GM18858 (cell line): Measurements from ENCODE around the gene NIFK.

Experiments used
- ATAC-seq: cut with Tn5 transposase; IDR thresholded peaks from one replicate; pipeline ENCODE4 v1.9.1; 2021; ENCODE audit not compliant: unreplicated experiment

The NIFK gene

DNA sequence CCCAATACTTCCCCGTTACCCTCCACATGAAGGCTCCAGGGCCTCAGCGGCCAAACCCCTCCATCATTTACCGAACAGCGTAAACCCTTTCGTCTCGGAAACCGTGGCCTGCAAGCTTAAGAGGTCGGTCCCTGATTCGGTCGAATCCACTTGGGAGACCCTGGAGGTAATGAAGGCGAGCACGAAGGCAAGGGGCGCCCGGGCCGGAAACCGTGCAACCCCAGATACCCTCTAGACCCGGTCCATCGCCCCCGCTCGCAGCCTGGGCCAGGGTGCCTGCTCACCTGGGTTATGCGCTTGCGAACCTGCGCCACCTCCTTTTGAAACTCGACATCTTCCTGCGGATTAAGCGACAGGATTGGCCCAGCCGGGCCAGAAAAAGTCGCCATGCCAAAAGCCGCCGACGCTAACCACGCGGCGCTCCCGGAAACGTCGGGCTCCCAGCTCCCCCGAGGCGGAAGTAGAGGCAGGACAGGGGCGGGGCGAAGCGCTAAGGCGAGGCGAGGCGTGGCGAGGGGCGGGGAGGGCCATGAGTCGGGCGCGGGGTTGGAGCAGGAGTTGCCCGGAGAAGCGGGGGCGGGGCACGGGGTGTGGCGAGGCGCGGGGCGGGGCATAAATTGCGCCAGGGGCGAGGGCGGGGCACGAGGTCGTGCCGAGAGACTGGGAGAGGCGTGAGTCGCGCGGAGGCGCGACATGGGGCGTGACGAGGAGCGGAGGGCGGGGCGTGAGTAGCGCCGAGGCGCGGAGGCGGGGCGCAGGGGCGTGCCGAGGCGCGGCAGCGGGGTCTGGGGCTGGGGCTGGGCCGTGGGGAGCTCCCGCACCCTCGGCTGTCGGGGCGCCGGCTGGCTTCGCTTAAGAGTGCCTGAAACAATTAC, at the start of gene NIFK:
NIFK (minus strand) TSS at position 414 of the 875 bp plus-strand sequence; CDS start at position 389, 25 bp downstream.
- peak; percentile 78 for ATAC-seq

DNA sequence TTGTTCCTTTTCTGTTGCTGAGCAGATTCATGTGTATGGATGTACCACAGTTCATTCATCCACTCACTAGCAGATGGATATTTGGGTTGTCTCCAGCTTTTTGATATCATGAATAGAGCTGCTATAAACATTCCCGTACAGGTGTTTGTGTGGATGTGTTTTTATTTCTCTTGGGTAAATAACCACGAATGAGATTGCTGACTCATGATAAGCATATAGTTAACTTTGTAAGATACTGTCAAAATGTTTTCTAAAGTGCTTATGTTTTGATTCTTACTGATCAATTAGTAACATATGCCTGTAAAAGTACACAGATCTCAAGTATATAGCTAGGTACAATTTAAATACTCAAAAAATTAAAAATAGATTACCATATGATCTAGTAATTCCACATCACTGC, 46.5 kb upstream of the NIFK start:
- no peak for ATAC-seq

DNA sequence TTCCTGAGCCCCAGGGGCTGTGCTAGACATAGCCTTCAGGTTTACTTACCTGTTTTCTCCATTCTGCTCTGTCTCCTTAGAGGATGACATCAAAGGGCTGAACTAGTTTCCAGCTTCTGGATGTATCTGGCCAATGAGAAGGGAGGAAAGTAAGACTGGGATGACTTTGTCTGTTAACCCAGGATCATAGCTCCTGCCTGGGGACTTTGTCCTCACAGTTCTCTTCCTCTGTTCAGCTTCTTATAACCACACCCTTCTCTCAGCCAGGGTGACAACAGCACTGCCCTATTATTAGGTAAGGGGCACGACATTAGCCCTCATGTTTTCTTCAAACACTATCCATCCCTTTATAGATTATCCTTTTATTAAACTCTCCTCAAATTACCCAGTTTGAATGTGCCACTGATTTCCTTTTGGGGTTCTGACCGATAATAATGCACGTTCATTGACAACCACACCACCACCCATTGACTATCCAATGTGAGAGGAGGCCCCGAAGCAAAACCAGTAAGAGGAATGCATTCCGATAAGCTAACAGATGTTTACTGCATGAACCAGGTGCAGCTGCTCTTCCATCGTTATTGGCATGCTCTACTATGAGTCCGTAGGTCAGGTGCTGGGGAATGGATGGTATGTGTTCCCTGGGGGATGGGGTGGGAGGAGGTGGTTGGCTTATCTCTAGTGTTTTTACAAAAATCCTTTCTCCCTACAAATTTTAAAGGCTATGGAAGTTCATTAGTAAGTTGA, 42.2 kb upstream of the NIFK start:
- ATAC-seq, result no peak

DNA sequence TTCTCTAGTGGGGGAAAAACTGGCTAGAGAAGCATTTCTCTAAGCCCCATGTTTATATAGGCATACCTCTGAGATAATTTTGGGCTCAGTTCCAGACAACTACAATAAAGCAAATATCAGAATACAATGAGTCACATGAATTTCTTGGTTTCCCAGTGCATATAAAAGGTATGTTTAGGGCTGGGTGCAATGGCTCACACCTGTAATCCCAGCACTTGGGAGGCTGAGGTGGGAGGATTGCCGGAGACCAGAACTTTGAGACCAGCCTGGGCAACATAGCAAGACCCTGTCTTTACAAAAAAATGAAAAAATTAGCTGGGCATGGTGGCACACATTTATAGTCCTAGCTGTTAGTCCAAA, 41.0 kb upstream of the NIFK start:
- ATAC-seq, result no peak

DNA sequence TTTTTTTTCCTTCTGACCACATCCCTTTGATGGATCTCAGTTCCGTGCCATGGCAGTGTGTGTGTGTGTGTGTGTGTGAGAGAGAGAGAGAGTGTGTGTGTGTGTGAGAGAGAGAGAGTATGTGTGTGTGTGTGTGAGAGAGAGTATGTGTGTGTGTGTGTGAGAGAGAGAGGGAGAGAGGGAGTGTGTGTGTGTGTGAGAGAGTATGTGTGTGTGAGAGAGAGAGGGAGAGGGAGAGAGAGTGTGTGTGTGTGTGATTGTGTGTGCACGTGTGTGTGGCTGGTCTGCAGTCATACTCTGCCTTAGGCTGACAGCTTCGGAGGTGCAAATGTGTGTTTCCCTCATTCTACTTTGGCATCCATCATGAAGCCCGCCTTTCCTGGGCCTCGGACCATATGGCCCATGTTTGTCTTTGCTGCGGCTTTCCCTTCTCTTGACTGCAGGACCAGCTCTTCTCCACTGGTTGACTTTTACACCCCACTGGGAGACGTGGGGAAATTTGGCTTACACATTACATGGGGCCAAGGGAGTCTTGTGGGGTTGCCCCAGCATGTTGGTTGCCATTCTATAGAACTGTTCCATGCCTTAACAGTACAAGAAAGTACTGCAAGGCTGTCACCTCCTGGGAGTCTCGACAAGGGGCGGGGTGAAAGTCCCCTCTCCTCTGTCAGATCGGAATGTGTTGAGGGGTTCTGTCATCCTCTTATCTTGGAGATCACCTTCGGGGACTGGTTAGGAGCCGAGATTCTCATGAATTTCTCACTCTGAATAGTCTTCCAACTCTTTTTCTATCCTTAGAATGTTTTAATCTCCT, 40.4 kb upstream of the NIFK start:
- ATAC-seq, result no peak

DNA sequence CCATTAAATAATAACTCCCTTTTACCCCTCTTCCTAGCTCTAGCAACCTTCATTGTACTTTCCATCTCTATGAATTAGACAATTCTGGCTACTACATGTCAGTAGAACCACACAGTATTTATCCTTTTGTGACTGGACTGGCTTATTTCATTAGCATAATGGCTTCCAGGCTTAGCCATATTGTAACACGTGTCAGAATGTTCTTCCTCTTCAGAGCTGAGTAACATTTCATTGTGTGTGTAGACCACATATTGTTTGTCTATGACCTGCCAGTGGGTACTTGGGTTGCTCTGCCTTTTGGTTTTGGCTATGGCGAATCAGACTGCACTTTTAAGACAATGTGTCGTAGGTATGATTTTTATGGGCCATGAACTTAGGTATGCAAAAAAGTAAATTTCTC, 39.7 kb upstream of the NIFK start:
- no peak for ATAC-seq

DNA sequence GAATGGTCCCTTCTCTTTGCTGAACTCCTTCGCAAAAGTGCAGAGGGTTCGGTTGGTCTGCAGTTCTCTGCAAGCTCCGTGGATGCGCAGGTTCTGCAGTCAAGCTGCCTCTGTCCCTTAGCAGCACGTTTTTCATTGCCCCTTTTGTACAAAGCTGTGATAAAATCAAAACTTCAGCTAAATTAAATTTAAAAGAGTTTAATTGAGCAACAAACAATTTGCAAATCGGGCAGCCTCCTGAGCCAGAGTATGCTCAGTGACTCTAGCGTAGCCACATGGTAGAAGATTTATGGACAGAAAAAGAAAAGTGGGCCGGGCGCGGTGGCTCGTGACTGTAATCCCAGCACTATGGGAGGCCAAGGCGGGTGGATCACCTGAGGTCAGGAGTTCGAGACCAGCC, 37.6 kb upstream of the NIFK start:
- ATAC-seq, result no peak

DNA sequence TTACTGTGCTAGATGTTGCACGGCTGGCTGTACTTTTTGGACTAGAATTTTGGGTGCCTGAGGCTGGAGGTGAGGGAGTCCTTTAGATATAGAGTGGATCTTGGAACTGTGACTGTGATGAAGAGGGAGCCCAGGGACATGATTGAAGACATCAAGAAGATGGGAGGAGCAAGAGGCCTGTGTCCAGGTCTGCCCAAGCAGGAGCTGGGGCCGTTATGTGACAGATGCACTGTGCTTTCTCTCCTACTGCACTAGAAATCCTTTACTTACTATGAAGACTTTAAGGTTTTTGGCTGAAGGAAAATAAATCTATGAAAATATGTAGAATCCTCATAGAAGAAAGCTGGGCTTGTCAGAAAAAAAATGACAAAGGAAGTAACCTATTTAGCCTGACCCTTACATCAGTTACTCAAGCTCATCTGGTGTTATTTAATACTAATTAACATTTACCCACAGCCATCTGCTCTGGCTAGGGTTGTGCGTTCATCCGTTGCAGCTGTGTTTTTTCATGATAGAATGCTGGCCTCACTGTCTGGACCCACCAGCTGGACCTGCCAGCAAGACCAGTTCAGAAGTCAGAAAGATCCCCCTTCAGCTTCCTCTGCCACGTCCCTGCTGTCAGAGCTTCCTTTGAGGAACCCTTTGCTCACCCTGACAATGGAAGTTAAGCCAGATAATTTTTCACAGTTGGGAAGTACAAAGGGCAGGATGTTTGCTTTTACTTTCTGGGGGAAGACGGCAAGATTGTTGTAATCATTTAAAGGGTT, 35.5 kb upstream of the NIFK start:
- no peak for ATAC-seq

DNA sequence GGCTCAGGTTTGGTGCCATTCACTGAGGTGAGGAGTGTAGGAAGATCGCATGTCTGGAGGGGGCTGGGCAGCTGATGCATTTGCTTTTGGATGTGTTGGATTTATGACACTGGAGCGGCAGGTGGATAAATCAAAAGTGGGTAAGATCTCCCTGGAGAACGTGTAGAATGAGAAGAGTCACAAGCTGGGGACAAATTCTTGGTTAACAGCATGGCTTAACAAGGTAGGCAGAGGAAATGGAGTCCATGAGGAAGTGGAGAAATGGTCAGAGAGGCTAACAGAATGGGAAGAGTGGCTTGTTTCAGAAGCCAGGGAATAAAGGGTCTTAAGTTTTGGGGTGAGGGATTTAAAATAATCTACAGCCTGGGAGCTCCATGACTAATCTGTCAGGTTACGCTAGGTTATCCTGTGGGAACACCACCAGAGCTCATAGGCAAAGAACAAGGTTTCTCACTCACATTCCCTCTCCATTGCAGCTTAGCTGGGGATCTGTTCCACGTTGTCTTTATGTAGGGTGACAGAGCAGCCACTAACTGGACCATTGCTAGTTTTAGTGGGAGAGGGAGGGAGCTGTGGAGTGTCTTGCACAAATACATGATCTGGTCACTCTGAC, 31.6 kb upstream of the NIFK start:
- ATAC-seq, result no peak

DNA sequence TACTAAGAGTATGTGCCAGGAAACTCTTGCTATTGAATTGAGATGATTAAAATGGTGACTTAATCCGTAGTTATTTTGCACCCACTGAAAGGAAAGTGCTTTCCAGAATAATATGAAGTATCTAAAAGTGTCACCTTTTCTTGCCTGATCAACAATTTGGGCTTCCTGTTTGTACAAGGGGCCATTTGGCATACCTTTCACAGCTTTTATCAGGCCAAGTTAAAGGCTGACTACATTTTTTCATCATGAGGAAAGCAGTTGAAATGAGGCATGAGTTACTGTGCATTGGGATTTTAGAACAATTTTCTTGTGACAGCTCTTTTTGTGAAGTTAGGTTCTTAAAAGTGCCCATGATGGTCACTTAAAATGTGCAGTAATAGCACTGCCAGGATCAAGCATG, 29.9 kb upstream of the NIFK start:
- no peak for ATAC-seq

DNA sequence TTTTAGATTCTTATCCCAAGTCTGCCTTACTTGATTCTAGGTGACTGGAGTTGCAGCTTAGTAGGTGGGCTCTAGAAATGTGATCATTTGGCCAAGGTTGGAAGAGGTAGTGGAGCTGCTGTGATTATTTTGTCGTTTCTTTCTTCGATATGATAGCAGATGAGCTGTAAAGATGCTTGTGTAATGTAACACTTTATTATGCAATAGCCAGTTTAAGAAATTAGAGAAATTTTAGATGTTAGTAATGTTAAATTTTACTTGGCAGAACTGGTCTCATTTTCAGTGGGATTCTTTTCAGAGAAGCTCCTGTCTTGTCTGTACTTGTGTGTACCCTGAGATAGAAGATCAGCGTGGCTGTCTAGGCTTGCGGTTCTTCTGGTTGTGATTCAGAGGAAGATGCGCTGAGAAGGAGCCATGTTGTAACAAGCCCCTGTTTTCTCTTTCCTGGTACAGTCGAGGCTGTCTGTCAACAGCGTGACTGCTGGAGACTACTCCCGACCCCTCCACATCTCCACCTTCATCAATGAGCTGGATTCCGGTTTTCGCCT, 28.1 kb upstream of the NIFK start:
- no peak for ATAC-seq

DNA sequence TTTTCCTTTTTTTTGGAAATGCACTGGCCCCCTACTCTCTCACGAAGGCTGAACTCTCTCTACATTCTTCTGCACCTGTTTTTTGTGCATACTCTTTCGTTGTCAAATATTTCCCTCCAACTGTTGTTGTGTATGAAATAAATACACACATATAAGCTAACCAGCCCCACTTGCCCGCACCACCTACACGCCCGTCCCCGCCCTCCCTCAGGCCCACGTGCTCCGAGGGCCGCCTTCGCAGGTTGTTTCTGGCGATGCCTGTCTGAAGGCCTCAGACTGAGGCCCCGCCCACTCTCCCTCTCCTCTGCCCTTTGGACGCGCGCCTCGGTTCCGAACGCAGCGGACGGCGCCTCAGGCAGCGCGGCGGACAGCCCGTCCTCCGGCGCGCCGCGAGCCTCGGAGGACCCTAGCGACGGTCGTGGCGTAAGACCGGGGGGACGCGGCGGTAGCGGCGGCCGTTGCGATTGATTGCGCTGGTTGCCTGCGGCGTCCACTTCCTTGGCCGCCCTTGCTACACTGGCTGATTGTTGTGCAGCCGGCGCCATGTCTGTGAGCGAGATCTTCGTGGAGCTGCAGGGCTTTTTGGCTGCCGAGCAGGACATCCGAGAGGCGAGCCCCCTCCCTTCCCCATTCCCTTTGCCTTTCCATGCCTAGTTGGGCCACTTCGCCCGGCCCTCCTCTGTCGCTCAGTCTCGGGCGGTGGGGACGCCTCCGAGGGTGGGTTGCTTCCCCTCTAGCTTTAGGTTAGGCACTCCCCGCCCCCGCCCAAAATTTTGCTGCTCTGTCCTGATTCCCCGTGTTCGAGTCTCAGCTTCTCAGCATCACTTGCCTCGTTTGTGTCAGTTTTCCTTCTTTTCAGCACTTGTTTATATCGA, 18.8 kb upstream of the NIFK start, which contains the start of gene TSN:
TSN (plus strand) TSS at position 415 of the 875 bp plus-strand sequence; CDS start at position 544, 129 bp downstream.
- peak; percentile 98 for ATAC-seq

DNA sequence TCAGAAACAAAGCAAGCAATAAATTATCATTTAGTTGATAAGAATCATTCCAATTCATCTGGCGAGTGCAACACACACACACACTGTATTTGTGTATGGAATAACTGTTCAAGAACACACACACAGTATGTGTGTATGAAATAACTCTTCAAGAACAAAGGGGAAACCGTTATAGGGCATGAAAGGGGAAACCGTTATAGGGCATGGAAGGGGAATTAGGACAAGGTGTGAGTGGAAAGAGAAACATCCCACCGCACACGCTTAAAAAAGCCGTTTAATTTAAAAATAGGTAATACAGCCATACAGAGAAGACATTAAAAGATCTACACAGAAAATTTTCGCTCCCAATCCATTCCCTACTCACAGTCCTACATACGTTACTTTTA, 18.2 kb upstream of the NIFK start:
- ATAC-seq, result no peak

DNA sequence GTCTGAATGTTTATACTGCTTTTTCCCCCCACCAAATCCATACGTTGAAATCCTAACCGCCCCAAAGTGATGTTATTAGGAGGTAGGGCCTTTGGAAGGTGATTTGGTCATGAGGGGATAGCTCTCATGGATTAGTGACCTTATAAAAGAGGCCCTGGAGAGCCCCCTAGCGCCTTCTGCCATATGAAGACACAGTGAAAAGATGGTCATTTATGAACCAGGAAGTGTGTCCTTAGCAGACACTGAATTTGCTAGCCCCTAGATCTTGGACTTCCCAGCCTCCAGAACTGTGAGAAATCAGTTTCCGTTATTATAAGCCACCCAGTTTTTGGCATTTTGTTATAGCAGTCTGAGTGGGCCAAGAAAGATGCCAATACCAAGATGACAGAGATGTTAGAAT, 11.5 kb upstream of the NIFK start:
- no peak for ATAC-seq

DNA sequence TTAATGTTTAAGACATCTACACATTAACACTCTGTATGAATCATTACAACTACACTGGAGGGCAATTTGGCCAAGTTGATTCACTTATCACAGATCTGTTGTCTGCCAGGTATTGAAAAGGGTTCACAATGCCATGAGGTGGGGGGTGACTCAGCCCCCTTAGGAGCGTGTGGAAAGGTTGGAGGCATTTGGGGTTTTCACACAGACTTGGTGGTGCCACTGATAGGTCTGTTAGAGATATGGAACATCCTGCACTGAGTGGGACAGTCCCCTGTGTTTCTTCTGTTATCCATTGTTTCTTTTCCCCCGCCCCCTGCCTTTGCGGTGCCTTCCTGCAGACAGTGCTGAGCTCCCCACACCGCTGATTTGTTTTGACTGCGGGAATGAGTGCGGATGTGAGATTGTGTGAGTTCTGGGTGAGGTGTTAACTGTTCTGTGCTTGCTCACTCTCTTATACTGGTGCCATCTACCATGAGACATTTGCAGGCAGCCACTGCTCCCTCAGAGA, 9.4 kb upstream of the NIFK start:
- ATAC-seq, result no peak

DNA sequence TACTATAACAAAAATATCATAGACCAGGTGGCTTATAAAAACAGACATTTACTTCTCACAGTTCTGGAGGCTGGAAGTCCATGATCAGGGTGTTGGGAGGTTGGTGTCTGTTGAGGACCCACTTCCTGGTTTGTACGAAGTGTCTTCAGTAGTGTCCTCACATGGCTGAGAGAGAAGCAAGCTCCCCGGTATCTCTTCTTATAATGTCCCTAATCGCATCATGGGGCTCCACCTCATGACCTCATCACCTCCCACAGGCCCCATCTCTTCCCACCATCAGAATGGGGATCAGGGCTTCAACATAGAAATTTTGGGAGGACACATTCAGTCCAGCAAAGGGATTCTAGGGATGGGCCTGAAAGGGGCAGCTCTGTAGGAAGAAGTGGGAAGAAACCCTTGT, 4.8 kb upstream of the NIFK start:
- ATAC-seq, result no peak

DNA sequence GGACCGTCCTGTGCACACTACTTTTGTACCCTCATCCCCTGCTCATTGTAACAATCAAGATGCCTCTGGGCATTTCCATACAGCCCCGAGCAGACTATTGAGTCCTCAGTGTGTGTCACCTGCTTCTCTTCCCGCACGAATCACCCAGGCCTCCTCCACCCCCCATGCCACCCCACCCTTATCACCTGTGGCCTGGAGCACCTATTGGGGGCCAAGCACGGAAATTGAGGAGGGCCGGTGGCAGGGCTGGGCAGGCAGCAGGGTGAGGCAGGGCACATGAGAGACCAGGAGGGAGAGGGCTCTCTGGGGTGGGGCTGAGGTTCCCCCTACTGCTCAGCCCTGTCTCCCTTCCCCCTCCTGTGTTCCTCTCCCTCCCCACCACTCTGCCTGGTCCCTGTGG, 4.3 kb upstream of the NIFK start:
- ATAC-seq, result no peak

DNA sequence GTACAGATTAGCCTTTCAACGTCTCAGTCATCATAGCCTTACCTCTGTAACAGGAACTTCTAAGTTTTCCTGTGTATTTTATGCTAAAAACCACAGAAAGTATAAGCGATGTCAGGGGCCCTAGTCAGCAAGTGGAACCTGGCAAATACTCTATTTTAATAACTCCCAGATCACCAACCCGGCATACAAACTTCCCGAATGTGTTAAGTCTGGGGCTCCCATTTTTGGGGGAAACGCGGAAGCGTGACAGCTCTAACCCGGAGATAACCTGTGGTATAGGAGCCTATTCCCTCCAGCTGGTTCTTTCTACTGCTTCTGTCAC, 574 bp downstream of the NIFK start:
- peak; percentile 0 for ATAC-seq

DNA sequence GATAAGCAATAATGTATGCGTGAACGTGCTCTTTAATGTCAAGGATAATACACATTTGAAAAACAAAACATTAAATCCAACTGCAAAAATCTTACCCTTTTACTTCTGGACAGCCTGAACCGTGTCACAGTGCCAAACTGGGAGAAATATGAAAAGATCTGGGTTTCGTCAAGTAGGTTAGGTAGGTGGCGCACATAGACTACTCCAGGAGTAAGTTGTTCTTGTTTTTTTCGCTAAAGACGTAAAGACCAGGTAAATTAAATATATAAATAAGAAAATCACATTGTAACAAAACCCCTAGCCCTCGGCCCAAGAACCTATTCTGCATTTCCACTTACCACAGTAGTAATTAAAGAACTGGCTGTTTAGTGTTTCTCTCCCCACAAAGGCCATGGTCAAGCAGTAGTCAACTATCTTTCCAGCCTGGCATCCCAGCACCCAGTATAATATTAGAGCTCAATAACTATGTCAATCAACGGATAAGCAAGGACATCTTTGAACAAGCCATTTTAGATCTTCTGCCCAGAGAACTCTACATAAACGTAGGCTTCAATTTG, 1.1 kb downstream of the NIFK start:
- no peak for ATAC-seq
